NT2/D1 (cell line): Measurements from ENCODE around the gene ANK3.

Experiments
- SUZ12 ChIP-seq: IDR thresholded peaks from 2 replicates; pipeline ENCODE4 v1.6.1; 2011; ENCODE audit not compliant: insufficient read length, insufficient read depth; ENCODE audit errors: extremely low read depth
- YY1 ChIP-seq: IDR thresholded peaks from 2 replicates; pipeline ENCODE4 v1.6.1; 2011; ENCODE audit not compliant: insufficient read length, insufficient read depth
- ZNF274 ChIP-seq: IDR thresholded peaks from 2 replicates; pipeline ENCODE4 v1.6.1; 2011; ENCODE audit warnings: mild to moderate bottlenecking, low read depth, low read length

- TF ChIP-seq ZNF274: no peak
- TF ChIP-seq YY1: no peak
- no peak for TF ChIP-seq SUZ12
Observed at GRCh38 chr10:60309371-60309770, 80.3 kb downstream of the ANK3 start.
